Upper lobe of left lung (tissue), 6 donors: ENCODE measurements around the gene ZNF860. TPM values are rescaled to one million over a fixed set of nuclear protein-coding genes. Genes with fewer than 3 reads are reported as not detected.
"Not testable (repeated sequence)": the region's sequence is repeated elsewhere in the genome, so short reads cannot be mapped to it uniquely, and the experiment has no call there.

Source experiments
- ATAC-seq, 2 donors: fragments of 200-7000 bp; cut with Tn5 transposase; one replicate each; pipeline ENCODE4 v1.9.1; 2022; ENCODE audit warnings: mild to moderate bottlenecking in 2 of 2, moderate library complexity in 2 of 2; ENCODE audit not compliant: low FRiP score in 2 of 2
- DNase-seq, 2 donors: peaks; one replicate each; pipeline ENCODE4 v3.0.0-alpha.2; 2019 to 2020
- H3K27ac ChIP-seq, 4 donors: fragments of 200-600 bp; sonication (generic); one replicate each; pipeline ENCODE4 v1.5.1; 2016 to 2019
- H3K27me3 ChIP-seq, 4 donors: fragments of 200-600 bp; sonication (generic); one replicate each; pipeline ENCODE4 v1.5.1; 2017 to 2019
- H3K36me3 ChIP-seq, 4 donors: fragments of 200-600 bp; sonication (generic); one replicate each; pipeline ENCODE4 v1.5.1; 2016 to 2019
- H3K4me1 ChIP-seq, 4 donors: fragments of 200-600 bp; sonication (generic); one replicate each; pipeline ENCODE4 v1.5.1; 2018 to 2019
- H3K4me3 ChIP-seq, 4 donors: fragments of 200-600 bp; sonication (generic); one replicate each; pipeline ENCODE4 v1.5.1; 2017 to 2019; ENCODE audit warnings: mild to moderate bottlenecking in 2 of 4, moderate library complexity in 1 of 4
- H3K9me3 ChIP-seq, 4 donors: fragments of 200-600 bp; sonication (generic); one replicate each; pipeline ENCODE4 v1.5.1; 2018 to 2019
- CTCF ChIP-seq, 6 experiments: fragments of 450-650 bp in 4 of 6; fragments of 200-600 bp in 2 of 6; sonication (generic) in 2 of 6; IDR thresholded peaks; one replicate each; pipeline ENCODE4 v1.5.1; 2016 to 2019; ENCODE audit warnings: antibody characterized with exemption in 6 of 6
- EP300 ChIP-seq, 4 donors: sonication (generic); formaldehyde crosslinking; IDR thresholded peaks; one replicate each; pipeline ENCODE4 v1.5.1; 2017; ENCODE audit warnings: antibody characterized with exemption in 4 of 4, control low read depth in 2 of 4
- POLR2A ChIP-seq, 4 donors: fragments of 450-650 bp; IDR thresholded peaks; one replicate each; pipeline ENCODE4 v1.5.1; 2016 to 2017; ENCODE audit warnings: antibody characterized with exemption in 4 of 4, mild to moderate bottlenecking in 2 of 4
- POLR2AphosphoS5 ChIP-seq, 2 donors: sonication (generic); formaldehyde crosslinking; IDR thresholded peaks; one replicate each; pipeline ENCODE4 v1.5.1; 2017; ENCODE audit warnings: antibody characterized with exemption in 2 of 2
- WGBS, 2 donors: methylation state at CpG; one replicate each; pipeline ENCODE4 v1.1.5; 2017 to 2018; 5-methylcytosine and 5-hydroxymethylcytosine counted together
- total RNA-seq, 6 donors: library from RNA; depleted of rRNA in 4 of 6; stranded (reverse); fragments of >200 nt in 4 of 6; gene quantifications; one replicate each; pipeline versions ENCODE4 v1.1.0 to v1.2.1, GENCODE V29; 2016 to 2021
- donor health status: DM: no; HTN: no; CAD: no; lungs with moderate emphysema.
- donor health status: DM: no; HTN: yes; CAD: no; lungs with severe emphysema.

Gene ZNF860
- total RNA-seq, 6 donors from 2014 or later = 1.0 to 2.6 (median 1.2) TPM; not detected in 1

- TF ChIP-seq POLR2AphosphoS5 (IDR thresholded peaks at IDR 0.05) = no peak
- TF ChIP-seq CTCF (IDR thresholded peaks at IDR 0.05) = peak in 2 of 6 experiments; percentile 11 to 32
- WGBS, 2 donors = 0 to 1% methylated on average over 1 to 27 of the region's 66 CpGs
- Histone ChIP-seq H3K36me3 (no peaks in the 10 kb centered on the region), H3K27ac (peak overlapping the region; percentile 85 to 87 (median 86)), H3K4me3 (peak overlapping the region; percentile 47 to 88 (median 66)), H3K27me3 (peaks cover 0 to 7% (median 0%) of the 10 kb centered on the region in 4 donors), H3K4me1 (peaks cover 7 to 25% (median 17%) of the 10 kb centered on the region in 4 donors), H3K9me3 (no peaks in the 10 kb centered on the region)
- peak; percentile 79 to 95 for DNase-seq
- peak; percentile 73 to 87 for ATAC-seq
Observed at GRCh38 chr3:31980530-31981205, 882 bp upstream of the ZNF860 start.

GRCh38 chr3:31984321-31984720 lies 2.8 kb downstream of the ZNF860 start:
- H3K36me3 ChIP-seq = no peaks in the 10 kb centered on the region
- H3K27me3 ChIP-seq = peaks cover 0 to 7% (median 0%) of the 10 kb centered on the region in 4 donors
- WGBS, 2 donors = 89 to 95% methylated on average over 4 of the region's 4 CpGs
- ATAC-seq (no peak), DNase-seq (no peak)
- H3K4me3 ChIP-seq = no peak overlapping the region
- H3K9me3 ChIP-seq = peaks cover 0 to 9% (median 0%) of the 10 kb centered on the region in 4 donors
- no peak for TF ChIP-seq CTCF (IDR thresholded peaks at IDR 0.05)
- TF ChIP-seq POLR2AphosphoS5 (IDR thresholded peaks at IDR 0.05) = no peak
- TF ChIP-seq POLR2A (IDR thresholded peaks at IDR 0.05) = no peak
- TF ChIP-seq EP300 (IDR thresholded peaks at IDR 0.05) = no peak
- peaks cover 4 to 25% (median 15%) of the 10 kb centered on the region in 4 donors for H3K4me1 ChIP-seq
- no peak overlapping the region for H3K27ac ChIP-seq

GRCh38 chr3:31985831-31986230 lies 4.3 kb downstream of the ZNF860 start:
- Histone ChIP-seq H3K36me3 (no peaks in the 10 kb centered on the region), H3K9me3 (peaks cover 4 to 17% (median 7%) of the 10 kb centered on the region in 4 donors), H3K27me3 (peaks cover 0 to 7% (median 0%) of the 10 kb centered on the region in 4 donors), H3K4me3 (no peak overlapping the region), H3K4me1 (peaks cover 0 to 10% (median 3%) of the 10 kb centered on the region in 4 donors), H3K27ac (no peak overlapping the region)
- TF ChIP-seq CTCF (IDR thresholded peaks at IDR 0.05) = no peak
- 76 to 79% methylated on average over 2 of the region's 2 CpGs for WGBS, 2 donors
- DNase-seq (no peak), ATAC-seq (no peak)

- Histone ChIP-seq H3K4me1 (no peaks in the 10 kb centered on the region), H3K4me3 (no peak overlapping the region), H3K27me3 (no peaks in the 10 kb centered on the region), H3K27ac (no peak overlapping the region), H3K36me3 (no peaks in the 10 kb centered on the region), H3K9me3 (peaks cover 4 to 20% (median 10%) of the 10 kb centered on the region in 4 donors)
- 90 to 100% methylated on average over 1 of the region's 1 CpG for WGBS, 2 donors
- no peak for ATAC-seq
- no peak for DNase-seq
- no peak for TF ChIP-seq POLR2AphosphoS5 (IDR thresholded peaks at IDR 0.05)
- TF ChIP-seq CTCF (IDR thresholded peaks at IDR 0.05) = no peak
- TF ChIP-seq POLR2A (IDR thresholded peaks at IDR 0.05) = no peak
- TF ChIP-seq EP300 (IDR thresholded peaks at IDR 0.05) = no peak
Observed at GRCh38 chr3:31988271-31988670, 6.7 kb downstream of the ZNF860 start.

GRCh38 chr3:31992995-31993394 lies 11.4 kb downstream of the ZNF860 start:
- WGBS, 2 donors = 95 to 98% methylated on average over 6 of the region's 6 CpGs
- not testable (repeated sequence) for H3K27ac ChIP-seq, H3K4me3 ChIP-seq, H3K36me3 ChIP-seq, H3K4me1 ChIP-seq, DNase-seq, ATAC-seq, H3K27me3 ChIP-seq
- H3K9me3 ChIP-seq = peaks cover 4 to 20% (median 10%) of the 10 kb centered on the region in 4 donors
